ENCODE results near the gene OR1A1.
"Not testable (repeated sequence)": the region's sequence is repeated elsewhere in the genome, so short reads cannot be mapped to it uniquely, and the experiment has no call there.

The OR1A1 gene, protein sequence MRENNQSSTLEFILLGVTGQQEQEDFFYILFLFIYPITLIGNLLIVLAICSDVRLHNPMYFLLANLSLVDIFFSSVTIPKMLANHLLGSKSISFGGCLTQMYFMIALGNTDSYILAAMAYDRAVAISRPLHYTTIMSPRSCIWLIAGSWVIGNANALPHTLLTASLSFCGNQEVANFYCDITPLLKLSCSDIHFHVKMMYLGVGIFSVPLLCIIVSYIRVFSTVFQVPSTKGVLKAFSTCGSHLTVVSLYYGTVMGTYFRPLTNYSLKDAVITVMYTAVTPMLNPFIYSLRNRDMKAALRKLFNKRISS

DNA sequence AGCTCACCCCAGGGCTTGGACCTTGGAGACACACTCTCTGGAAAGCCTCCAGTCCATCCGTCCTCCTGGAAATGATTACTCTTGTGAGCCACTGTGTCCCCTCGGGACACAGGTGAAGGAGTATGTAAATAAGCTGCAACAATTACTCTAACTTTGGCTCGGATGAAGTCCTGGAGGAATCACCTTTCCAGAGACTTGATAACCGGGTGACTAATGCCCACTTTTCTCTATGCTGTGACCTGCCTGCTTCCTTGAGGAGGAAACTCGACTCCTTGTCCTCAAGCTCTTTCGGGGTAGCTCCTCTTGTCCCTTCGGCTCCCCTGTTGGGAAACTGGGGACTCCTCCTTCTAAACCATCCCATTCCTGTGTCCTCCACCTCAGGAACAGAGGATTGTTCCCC lies at the start of gene OR1A1:
Gene OR1A1 (plus strand): TSS at position 301 of the 400 bp plus-strand sequence. CDS start 7,954 bp downstream, outside the sequence.
- no peak for DNase-seq (ENCODE audit: low read depth in 2 of 2)

DNA sequence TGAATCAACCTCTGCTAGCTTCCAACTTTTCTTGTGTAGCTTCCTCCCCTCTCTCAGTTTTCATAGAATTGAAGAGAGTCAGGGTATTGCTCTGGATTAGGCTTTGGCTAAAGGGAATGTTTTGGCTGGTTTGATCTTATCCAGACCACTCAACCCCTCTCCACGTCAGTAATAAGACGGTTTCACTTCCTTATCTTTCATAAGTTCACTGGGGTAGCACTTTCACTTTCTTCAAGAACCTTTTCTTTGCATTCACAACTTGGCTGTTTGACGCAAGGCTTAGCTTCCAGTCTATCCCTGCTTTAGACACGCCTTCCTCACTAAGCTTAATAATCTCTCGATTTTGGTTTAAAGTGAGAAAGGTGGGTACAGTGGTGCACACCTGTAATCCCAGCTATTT lies 39.9 kb upstream of the OR1A1 start:
- DNase-seq (ENCODE audit: low read depth in 2 of 2) = no peak

DNA sequence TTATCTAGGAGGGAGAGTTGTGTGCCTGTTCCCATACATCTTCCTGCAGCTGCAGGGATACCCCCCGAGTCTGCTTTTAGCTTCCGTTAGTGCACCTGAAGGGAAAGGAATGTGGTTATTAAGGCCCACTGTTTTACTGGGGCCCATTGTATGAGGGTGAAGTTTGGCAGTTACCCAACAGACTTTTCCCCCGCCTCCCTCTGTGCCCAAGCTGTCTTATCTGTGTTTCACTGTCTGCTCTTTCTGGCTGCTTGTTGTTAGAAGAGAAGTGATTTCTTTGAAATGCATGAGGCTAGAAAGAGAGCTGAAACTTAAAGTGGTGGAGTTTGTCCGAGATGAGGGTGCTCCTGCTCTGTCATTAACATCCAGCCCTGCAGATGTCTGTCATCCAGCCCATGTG lies 17.5 kb upstream of the OR1A1 start:
- DNase-seq (ENCODE audit: low read depth in 2 of 2) = no peak

DNA sequence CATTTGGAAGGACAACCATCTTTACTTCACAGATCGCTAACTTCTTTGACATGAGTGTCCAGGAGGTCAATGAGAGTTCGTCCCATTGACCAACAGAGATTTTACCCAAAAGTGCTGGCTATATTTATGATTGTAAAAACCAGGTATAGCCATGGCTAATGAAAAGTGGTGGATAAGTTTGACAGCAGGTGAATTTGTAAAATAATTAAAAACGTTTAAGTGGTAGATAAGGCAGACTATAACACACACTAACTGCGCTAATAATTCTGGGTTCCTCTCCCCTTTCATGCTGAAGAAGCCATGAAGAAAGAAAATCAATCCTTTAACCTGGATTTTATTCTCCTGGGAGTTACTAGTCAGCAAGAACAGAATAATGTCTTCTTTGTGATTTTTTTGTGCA lies 10.2 kb upstream of the OR1A1 start, which contains the start of gene OR1A2:
Gene OR1A2 (plus strand): TSS at position 301 of the 400 bp plus-strand sequence. CDS start 0 bp downstream, at position 301.
- no peak for DNase-seq (ENCODE audit: low read depth in 2 of 2)

DNA sequence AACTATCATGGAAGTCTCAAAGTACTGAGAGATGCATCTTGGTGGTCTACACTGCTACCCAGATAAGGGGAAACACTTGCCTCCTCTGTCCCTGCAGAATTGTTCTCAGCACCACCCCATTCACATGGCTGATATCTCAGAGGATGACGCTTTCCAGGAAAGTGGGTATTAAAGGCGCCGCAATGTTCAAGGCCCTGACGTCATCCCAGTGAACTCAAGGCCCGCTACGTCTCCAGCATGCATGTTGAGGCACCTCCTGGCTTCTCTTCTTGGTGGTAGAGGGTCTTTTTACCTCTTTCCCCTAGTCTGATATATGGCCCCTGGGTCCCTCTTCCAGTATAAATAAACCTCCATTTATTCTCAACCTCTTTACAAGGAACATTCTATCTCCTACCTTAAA lies 1.0 kb downstream of the OR1A1 start:
- no peak for DNase-seq (ENCODE audit: low read depth in 2 of 2)

DNA sequence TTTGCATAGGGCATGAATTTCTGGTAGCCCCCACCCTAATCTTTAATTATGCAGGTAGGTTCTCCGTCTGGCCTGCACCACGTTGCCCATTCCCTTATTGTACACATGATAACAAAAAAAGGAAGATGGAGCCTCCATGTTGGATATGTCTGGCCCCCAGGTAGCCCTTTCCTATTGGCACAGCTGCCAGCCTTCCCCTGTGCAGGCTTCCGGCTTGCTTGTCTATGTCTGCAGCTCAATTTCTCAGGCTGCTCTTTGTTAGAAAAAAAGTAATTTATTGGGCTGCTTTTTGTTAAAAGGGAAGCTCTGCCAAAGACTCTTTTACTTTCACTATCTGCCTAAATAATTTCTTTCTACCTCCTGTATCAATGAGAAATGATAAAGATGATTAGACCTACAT lies 5.5 kb downstream of the OR1A1 start:
- no peak for DNase-seq (ENCODE audit: low read depth in 2 of 2)

DNA sequence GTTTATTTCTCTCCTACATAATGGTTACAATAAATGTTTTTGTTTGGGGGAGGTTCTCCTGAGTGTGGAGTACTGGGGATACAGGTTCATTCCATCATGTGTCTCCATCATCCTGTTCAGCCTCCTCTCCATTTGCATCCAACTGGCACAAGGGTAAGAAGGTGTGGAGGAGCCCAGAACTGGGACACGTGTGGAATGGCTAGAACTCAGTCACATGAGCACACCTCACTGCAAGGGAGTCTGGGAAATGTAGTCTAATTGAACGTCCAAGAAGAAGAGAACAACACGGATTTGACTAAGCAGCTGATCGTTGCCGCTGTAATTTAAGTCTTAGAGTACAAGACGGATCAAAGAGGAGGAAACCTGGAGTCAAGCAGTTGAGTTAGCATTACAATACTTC lies 6.1 kb downstream of the OR1A1 start:
- no peak for DNase-seq (ENCODE audit: low read depth in 2 of 2)

DNA sequence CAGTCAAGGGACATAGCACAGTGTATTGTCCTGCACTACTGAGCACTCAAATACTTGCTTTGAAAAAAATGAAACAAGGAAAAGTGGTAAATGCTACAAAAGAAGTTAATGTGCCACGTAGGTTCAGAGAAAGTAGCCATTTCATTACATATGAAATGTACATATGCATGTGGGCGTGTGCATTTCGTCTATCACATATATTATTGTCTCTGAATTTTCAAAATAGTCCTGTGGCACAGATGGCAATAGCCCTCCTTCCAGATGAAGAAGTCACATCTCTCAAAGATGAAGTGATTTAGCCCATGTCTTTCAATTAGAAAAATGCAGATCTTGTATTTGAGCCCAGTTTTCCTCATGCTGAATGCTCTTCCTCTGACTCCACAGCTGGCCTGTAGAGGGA lies 12.5 kb downstream of the OR1A1 start:
- not testable (repeated sequence) for DNase-seq (ENCODE audit: low read depth in 2 of 2)

DNA sequence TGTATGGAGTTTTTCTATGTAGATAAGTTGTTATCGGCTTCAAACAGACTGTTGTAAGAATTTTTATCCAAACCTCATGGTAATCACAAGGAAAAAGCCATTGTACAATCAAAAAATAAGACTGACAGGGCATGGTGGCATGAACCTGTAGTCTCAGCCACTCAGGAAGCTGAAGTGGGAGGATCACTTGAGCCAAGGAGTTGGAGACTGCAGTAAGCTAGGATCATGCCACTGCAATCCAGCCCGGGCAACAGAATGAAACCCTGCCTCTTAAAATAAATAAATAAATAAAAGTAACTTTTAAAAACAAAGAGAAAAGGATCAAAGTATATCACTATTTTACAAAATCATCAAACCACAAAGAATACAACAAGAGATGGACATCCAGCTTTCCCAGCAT lies 14.4 kb downstream of the OR1A1 start:
- no peak for DNase-seq (ENCODE audit: low read depth in 2 of 2)

DNA sequence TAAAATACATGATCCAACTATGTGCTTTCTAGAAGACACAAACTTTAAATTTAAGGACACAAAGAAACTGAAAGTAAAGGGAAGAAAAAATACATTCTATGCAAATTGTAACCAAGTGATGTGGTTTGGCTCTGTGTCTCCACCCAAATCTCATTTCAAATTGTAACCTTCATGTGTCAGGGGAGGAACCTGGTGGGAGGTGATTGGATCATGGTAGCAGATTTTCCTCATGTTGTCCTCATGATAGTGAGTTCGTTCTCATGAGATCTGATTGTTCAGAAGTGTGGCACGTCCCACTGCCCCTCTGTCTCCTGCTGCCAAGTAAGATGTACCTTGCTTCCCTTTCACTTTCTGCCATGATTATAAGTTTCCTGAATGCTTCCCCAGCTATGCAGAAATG lies 15.0 kb downstream of the OR1A1 start:
- DNase-seq (ENCODE audit: low read depth in 2 of 2) = no peak

DNA sequence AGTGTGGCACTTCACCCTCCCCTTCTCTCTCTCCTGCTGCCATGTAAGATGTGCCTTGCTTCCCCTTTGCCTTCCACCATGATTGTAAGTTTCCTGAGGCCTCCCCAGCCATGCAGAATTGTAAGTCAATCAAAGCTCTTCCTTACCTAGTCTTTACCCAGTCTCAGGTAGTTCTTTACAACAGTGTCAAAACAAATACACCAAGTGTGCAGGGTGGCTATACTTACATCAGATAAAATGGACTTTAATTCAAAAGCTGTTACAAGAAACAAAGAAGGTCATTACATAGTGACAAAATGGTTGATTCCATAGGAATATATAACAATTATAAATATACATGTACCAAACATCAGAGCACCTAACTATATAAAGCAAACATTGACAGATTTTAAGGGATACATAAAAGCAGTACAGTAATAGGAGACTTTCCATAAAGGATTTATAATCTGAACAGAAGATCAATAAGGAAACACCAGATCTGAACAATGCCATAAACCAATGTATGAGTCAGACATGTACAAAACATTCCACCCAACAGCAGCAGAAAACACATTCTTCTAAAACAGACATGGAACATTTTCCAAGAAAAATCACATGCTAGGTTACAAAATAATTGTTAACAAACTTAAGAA lies 17.4 kb downstream of the OR1A1 start:
- DNase-seq (ENCODE audit: low read depth in 2 of 2) = not testable (repeated sequence)

DNA sequence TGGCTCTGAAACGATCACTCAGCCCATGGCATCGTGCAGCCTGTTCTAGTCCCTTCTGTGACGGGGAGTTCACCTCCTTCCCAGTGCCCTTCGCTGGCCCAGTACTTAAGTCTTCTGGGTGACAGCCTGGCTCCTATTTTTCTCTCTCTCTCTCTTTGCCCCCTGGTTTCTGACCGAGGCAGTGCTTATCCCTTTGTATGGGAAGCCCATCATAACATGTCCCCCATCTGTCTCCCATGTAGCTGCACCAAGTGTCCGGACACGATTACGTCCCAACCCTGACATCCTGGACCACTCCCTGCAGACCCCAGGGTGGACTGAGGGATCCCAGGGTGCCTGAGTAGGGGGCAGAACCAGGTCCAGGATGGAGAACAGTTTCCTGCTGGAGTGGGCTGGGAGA lies 24.8 kb downstream of the OR1A1 start:
- DNase-seq (ENCODE audit: low read depth in 2 of 2) = not testable (repeated sequence)

DNA sequence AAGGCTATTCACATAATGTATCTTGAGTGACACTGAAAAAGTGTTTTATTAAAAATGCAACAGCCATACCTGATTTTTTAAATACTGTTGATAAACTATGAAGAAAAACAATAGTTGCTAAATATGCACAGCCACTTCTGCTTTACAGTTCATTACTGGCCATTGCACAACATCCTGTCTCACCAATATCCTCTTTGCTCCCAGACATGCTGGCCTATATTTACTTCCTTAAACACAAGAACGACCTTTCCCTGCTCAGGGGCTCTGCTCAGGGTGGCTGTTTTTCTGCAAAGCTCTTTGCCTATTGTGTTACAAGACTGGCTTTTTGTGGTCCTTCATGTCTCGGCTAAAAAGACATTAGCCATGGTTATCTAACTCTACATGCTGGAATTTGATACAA lies 31.2 kb downstream of the OR1A1 start:
- DNase-seq (ENCODE audit: low read depth in 2 of 2) = not testable (repeated sequence)

DNA sequence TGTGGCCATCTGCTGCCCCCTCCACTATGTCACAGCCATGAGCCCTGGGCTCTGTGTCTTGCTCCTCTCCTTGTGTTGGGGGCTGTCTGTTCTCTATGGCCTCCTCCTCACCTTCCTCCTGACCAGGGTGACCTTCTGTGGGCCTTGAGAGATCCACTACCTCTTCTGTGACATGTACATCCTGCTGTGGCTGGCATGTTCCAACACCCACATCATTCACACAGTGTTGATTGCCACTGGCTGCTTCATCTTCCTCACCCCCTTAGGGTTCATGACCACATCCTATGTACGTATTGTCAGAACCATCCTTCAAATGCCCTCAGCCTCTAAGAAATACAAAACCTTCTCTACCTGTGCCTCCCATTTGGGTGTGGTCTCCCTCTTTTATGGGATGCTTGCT lies 33.6 kb downstream of the OR1A1 start:
- not testable (repeated sequence) for DNase-seq (ENCODE audit: low read depth in 2 of 2)

DNA sequence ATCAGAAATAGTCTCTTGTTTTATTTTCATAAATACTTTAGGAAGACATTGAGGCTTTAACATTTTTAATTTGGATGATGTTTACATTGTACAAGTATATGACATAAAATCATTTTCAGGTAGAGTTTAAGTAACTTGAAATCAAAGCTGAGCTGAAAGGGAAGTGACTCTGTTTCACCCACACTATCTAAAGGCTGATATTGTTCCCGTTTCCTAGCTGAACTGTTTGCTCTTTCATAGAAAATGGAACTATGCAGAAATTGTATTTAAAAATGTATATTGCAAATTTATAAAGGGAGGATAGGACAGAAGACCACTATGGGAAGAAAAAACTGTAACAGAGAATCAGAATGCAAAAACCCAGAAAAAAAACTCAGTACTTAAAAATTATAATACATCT lies 37.4 kb downstream of the OR1A1 start:
- not testable (repeated sequence) for DNase-seq (ENCODE audit: low read depth in 2 of 2)

DNA sequence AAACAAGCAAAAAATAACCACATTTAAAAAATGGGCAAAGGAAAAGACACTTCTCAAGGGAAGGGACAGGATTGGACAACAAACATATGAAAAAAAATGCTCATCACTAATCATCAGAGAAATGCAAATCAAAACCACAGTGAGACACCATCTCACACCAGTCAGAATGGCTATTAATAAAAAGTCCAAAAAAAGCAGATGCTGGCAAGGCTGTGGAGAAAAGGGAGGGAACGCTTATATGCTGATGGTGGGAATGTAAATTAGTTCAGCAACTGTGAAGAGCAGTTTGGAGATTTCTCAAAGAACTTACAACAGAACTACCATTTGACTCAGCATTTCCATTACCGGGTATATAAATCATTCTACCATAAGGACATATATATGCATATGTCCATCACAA lies 41.5 kb downstream of the OR1A1 start:
- not testable (repeated sequence) for DNase-seq (ENCODE audit: low read depth in 2 of 2)

DNA sequence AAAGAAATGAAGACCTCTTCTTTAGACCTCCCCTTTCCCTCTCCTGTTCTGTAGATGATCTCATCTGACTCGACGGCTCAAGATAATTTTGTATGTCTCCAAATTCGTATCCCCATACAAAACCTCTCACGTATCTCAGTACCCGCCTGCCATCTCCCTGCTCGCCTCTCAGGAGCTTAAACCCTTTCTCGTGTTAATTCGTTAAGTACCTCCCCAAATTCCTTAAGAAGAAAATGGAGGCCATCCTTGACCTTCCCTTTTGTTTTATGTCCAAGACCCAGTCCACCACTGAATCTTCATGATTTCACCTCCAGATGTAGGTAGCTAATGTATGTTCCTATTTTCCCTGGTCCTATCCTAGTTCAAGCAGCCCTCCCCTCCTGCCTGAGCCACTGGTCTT lies 49.1 kb downstream of the OR1A1 start:
- no peak for DNase-seq (ENCODE audit: low read depth in 2 of 2)

DNA sequence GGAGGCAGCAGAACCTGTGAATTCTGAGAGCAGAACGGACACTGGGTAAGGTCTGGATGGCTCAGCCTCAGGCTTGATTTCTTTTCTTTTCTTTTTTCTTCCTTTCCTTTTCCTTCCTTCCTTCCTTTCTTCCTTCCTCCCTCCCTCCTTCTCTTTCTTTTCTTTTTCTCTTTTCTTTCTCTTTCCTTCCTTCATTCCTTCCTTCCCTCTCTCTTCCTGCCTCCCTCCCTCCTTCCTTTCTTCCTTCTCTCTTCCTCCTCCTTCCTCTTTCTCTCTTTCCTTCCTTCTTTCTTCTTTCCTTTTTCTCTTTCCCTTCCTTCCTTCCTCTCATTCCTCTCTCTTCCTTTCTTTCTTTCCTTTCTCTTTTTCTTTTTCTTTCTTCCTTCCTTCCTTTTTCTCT lies 52.7 kb downstream of the OR1A1 start:
- no peak for DNase-seq (ENCODE audit: low read depth in 2 of 2)

DNA sequence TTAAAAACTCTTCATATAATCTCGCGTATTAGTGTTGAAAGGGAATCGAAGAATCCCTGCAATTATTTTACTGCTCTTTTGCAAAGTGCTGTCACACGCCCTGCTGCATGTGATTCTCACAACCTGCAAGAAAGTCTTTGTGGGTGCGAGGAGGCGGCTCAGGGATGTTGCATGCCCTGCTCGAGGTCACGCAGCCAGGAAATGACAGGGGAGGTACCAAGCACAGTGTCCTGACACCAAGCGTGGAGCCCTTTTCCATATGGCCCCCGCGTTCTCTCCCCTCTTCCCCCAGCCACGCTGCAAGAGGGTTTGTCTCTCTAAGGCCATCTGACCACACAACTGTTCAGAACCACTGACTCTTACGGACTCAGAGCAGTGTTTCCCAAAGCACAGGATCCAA lies 53.1 kb downstream of the OR1A1 start:
- no peak for DNase-seq (ENCODE audit: low read depth in 2 of 2)
